Astrocyte (in vitro differentiated cells and primary cell): Measurements from ENCODE around the gene PPP1R9A.

ENCODE experiments used
- CTCF ChIP-seq: IDR thresholded peaks from 2 replicates; pipeline ENCODE4 v1.5.1; 2011; ENCODE audit warnings: low read depth, mild to moderate bottlenecking, inconsistent platforms, low read length, moderate library complexity; ENCODE audit not compliant: insufficient read depth
- EZH2 ChIP-seq: IDR thresholded peaks from 2 replicates; pipeline ENCODE4 v1.6.1; 2012; ENCODE audit warnings: mild to moderate bottlenecking, low read length, inconsistent platforms; ENCODE audit not compliant: insufficient read depth

GRCh38 chr7:95250571-95250970 is 343.2 kb downstream of the PPP1R9A start:
- TF ChIP-seq CTCF (no peak), EZH2 (no peak)
